HG03196 (cell line): ENCODE measurements around the gene HELT.

Source experiments
- ATAC-seq: cut with Tn5 transposase; IDR thresholded peaks from one replicate; pipeline ENCODE4 v1.9.1; 2021; ENCODE audit not compliant: unreplicated experiment

The HELT gene

DNA sequence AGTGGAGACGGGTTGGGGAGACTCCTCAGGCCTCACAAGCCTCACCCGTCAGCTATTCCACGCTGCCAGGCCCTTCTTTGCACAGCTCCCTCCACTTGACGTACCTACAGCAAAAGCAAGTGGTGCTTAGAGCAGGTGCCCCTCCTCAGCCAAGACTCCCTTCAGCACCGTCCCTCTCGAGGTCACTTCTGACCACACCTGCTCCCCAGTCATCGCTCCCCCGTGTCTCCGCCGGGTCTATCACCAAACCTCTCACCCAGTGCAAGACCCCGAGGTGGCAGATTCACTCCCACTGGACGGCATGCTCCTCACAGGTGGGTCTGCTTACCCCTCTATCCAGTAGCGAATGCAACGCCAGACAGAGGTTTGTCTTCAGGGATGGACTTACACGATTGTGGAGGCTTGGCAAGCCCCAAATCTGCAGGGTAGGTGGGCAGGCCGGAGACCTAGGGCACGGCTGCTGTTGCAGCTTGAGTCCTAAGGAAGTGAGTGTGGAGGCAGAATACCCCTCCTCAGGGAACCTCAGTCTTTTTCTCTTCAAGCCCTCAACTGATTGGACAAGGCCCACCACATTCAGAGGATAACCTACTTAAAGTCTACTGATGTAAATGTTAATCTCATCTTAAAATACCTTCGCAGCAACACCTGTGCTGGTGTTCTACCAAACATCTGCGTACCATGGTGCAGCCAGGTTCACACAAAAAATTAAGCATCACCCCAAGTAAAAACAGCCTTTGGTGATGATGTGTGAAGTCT lies 14.5 kb upstream of the HELT start:
- ATAC-seq = no peak

DNA sequence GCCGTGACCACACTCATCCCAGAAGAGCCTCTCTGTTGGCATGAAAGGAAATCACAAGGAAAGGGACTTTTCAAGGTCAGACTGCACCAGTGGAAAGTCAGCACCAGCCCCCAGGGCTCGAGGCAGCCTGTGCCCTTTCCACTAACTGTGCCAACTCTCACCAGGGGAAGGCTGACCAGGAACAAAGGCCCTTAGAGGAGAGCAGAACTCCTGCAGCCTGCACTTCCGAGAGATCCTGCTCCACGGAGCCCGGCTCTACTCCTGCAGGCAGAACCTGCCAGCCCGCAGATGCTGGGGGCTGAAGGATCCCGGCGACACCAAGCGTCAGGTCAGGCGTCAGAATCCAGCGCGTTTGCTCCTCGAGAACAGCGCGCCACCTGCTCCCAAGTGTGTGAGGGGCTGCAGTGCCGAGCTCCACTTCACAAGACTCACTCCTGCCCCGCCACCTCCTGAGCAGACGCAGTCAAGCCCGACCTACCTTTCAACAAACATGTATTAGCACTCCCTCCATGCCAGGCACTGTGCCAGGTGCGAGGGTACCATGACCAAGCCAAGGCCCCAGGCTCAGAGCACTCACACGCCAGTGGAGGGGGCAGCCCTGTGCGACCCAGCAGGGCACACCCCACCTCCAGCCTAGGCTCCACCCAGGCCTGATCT lies 13.6 kb upstream of the HELT start:
- ATAC-seq = peak; percentile 24

- ATAC-seq = peak; percentile 81
Observed at GRCh38 chr4:185005219-185005819, 13.0 kb upstream of the HELT start.

DNA sequence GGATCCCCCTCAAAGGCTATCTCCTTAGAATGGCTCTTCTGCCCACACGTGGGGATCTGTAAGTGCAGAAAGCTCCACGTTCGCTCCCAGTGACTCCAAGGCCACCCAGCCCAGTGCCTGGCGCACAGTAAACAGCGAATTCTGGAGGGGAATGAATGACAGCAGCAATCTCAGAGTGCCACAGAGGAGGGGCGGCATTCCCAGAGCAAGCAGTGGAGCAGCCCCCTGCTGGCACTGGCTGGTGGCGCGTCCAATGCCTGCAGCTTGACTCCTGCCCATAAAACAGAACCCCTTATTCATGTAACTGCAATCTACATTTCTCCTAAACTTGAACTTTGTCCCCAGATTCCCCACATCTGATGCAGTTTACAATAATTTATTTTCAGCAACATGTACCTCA lies 6.9 kb upstream of the HELT start:
- no peak for ATAC-seq

DNA sequence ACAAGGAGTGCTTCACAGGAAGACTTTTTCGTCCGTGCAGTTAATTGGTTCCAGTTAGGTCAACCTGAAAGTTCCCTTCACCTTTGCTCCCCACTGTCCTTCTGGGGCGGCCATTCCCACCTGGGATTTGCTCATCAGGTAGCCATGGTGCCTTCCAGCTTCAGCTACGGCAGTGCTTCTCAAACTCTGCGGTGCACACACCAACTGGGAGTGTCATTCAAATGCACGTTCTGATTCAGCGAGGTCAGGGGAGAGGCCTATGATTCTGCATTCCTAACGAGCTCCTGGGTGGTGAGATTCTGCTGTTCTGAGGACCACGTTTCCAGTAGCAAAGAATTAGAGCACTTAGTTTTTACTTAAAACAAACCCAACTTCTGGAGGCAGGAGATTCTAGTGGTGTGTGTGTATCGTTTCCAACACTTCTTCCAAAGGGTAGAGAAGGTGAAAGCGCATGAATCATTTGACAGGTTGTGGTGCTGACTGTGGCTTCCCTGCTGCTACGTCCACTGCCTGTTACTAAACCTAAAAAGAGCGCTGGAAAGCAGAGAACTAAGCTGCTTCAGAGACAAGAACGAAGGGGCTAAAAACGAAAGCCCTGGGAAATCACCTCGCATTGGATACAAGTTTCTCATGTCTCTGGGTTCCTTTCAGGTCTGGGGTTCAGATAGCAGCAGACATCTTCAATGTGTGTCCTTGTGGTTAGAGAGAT lies 4.7 kb upstream of the HELT start:
- ATAC-seq = no peak

GRCh38 chr4:185015108-185015507 lies 3.2 kb upstream of the HELT start:
- ATAC-seq = no peak

DNA sequence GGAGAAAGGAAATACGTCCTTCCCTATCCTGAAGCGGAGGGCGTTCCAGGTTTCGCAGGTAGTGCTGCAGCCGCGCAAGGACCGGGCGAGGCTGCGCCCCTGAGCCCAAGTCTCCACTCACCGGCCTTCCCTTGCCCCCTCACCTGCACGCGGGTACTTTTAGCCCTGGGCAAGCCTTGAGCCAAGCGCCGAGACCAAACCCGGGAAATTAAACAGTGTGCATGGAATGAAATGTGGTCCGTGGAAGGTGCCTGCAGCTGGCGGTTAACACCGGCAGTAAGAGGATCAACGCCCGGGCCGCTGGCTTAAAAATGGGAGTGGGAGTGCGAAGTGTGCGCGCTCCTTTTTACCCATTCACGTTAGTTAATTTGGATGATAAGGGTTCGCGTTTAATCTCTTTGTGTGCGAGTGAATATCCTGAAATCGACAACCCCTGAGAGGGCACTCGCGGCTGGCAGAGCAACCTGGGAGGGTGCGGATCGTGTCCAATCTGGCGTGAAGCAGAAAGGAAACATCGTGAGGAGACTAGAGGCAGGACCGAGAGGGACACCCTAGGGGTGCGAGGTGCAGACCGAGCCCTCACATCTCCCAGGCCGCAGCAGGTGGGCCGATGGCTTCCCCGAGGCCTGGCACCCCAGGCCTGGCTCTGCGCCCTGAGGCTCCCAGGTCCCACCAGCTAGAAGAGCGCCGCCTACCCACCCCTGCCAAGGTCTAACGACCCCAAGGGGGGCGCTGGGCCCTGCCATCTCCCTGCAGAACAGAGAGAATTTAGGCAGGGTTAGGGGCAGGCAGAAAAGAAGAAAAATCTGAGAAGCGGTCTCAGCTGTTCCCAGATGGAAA lies 2.0 kb upstream of the HELT start:
- ATAC-seq = no peak

- ATAC-seq = no peak
Observed at GRCh38 chr4:185016946-185017758, 1.1 kb upstream of the HELT start.

DNA sequence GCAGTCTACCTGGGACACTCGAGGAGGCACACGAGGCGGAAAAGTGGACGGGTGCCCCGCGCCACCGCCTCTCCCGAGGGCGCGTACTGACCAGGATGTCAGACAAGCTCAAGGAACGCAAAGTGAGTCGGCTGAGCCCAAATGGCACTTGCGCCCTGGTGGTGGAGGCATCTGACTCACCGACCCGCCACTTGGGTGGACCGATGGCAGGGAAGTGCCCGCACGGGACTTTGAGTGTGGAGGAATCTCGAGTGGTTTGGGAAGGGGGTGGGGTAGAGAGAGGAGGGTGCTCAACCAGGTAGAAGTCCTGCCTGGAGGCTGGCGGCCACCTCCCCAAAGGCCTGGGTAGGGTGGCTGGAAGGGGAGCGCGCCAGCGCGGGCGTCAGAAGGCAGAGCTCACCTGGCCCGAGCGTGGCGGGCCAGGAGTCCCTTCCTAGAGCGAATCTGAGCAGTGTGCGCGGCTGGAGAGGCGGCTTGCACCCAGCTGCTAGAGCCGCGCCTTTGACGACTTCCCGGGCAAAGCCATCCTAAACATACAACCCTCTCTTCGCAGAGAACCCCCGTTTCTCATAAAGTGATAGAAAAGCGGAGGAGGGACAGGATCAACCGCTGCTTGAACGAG lies 655 bp downstream of the HELT start:
- no peak for ATAC-seq

GRCh38 chr4:185019456-185020292 lies 1.4 kb downstream of the HELT start:
- no peak for ATAC-seq

DNA sequence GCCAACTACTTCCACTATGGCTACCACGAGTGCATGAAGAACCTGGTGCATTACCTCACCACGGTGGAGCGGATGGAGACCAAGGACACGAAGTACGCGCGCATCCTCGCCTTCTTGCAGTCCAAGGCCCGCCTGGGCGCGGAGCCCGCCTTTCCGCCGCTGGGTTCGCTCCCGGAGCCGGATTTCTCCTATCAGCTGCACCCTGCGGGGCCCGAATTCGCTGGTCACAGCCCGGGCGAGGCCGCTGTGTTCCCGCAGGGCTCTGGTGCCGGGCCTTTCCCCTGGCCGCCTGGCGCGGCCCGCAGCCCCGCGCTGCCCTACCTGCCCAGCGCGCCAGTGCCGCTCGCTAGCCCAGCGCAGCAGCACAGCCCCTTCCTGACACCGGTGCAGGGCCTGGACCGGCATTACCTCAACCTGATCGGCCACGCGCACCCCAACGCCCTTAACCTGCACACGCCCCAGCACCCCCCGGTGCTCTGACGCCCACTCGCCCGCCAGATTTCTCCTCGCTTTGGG lies 2.1 kb downstream of the HELT start:
- ATAC-seq = no peak

GRCh38 chr4:185020863-185021761 lies 2.8 kb downstream of the HELT start:
- no peak for ATAC-seq

GRCh38 chr4:185023471-185023870 lies 5.2 kb downstream of the HELT start:
- no peak for ATAC-seq

GRCh38 chr4:185028625-185029024 lies 10.3 kb downstream of the HELT start:
- ATAC-seq = no peak

DNA sequence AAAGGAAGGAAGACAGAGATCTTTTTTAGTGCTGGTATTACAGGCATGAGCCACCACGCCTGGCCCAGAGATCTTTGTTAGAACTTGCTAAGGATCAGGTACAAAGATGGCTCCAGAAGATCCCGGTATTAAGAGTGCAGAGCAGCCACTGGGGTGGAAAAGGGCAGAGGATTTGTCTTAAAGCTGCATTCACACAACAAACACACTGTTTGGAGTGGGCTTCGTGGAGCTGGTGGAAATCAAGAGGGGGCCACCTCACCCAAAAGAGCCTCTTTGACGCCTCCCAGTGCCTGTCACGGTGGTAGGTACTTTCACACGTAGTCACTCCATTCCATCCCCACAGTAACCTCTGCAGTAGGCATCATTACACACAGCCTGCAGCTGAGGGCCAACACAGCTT lies 13.3 kb downstream of the HELT start:
- ATAC-seq = no peak

DNA sequence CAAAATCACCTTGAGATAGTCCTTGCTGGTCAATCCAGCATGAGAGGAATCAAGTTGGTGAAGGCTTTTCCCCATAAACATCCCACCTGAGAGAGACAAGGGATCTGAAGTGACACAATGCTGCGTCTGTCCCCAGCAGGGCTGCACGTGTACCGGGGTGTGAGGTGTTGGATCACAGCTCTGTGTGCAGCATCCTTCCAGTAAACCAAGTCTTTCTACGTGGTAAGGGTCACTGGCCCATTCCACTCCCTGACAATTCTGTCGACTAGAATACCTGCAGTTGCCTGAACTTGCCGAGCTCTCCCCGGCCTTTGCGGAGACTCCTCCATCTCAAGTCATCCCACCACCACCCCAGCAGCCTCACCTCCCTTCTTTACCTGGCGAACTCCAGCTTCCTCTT lies 14.8 kb downstream of the HELT start:
- no peak for ATAC-seq

DNA sequence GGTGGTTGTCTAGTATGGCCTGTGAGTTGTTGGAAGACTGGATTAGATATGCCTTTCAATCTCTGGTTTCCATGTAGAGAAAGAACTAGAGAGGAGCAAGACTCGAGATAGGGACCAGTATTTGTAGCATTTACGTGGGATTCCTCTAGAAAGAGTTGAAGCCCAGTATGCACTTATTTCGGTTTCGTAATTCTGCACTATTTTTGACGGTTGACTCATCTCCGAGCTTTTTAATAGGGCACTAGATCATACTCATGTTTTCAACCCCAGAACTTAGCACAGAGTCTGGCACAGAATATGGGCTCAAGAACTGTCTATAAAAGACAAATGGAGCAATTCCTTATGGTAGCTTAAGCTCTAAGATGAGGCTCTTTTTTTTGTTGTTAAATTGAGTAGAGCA lies 15.7 kb downstream of the HELT start:
- ATAC-seq = no peak
